GM23338 (cell line): Measurements from ENCODE around the gene ARHGAP4.

Experiments
- CTCF ChIP-seq, 2 experiments: fragments of 200-600 bp in 1 of 2; sonication (generic) in 1 of 2; conservative IDR thresholded peaks; 2 replicates each; pipeline versions ENCODE4 v1.5.1 to v1.6.1; 2016 to 2017; ENCODE audit warnings: antibody characterized with exemption in 2 of 2, low read depth in 2 of 2, mild to moderate bottlenecking in 2 of 2, moderate library complexity in 1 of 2
- EZH2phosphoT487 ChIP-seq: fragments of 200-600 bp; sonication (generic); IDR thresholded peaks from one replicate; pipeline ENCODE4 v1.8.1; 2018; ENCODE audit warnings: antibody characterized with exemption; ENCODE audit not compliant: unreplicated experiment
- JUNB ChIP-seq: IDR thresholded peaks from one replicate; pipeline ENCODE4 v1.6.1; 2016; ENCODE audit warnings: antibody characterized with exemption; ENCODE audit not compliant: unreplicated experiment
- POLR2AphosphoS5 ChIP-seq: IDR thresholded peaks from 2 replicates; pipeline ENCODE4 v1.6.1; 2016; ENCODE audit warnings: antibody characterized with exemption, low read depth
- REST ChIP-seq: IDR thresholded peaks from one replicate; pipeline ENCODE4 v1.6.1; 2018; ENCODE audit warnings: antibody characterized with exemption; ENCODE audit not compliant: unreplicated experiment
- ZNF114 ChIP-seq: fragments of 250-450 bp; sonication (Bioruptor Pico); IDR thresholded peaks from 2 replicates; pipeline ENCODE4 v1.5.0; 2020; ENCODE audit warnings: mild to moderate bottlenecking, moderate library complexity

- no peak for TF ChIP-seq EZH2phosphoT487
- TF ChIP-seq REST: no peak
- TF ChIP-seq CTCF (conservative IDR thresholded peaks at IDR 0.05; ENCODE audit: low read depth in 2 of 2): peak in 1 of 2 experiments; percentile 43; a peak in 2 of 4 replicates
- TF ChIP-seq ZNF114 (CRISPR knock-in tag): no peak
- no peak for TF ChIP-seq JUNB
- TF ChIP-seq POLR2AphosphoS5: no peak
Measured at GRCh38 chrX:153870791-153871360, 55.2 kb downstream of the ARHGAP4 start.
